ENCODE results near the gene TMEM151A.
A peak's percentile ranks its signal among the peaks of the same experiment; 100 is the strongest.
"Not testable (repeated sequence)": the region's sequence is repeated elsewhere in the genome, so short reads cannot be mapped to it uniquely, and the experiment has no call there.

TMEM151A gene

DNA sequence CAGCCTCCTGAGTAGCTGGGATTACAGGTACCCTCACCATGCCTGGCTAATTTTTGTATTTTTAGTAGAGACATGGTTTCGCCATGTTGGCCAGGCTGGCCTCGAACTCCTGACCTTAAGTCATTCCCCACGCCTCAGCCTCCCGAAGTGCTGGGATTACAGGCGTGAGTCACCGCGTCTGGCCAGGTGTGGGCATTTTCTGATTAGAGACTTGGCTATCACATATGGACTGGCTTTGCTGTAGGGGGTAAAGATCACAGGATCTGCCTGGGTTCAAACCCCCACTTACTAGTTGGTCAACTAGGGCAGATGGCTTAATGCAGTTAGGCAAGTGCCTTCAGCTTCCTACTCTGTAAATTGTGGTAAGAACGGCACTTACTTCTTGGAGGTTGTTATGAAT, 18.6 kb downstream of the TMEM151A start:
- no peak for DNase-seq (ENCODE audit: low read depth)

DNA sequence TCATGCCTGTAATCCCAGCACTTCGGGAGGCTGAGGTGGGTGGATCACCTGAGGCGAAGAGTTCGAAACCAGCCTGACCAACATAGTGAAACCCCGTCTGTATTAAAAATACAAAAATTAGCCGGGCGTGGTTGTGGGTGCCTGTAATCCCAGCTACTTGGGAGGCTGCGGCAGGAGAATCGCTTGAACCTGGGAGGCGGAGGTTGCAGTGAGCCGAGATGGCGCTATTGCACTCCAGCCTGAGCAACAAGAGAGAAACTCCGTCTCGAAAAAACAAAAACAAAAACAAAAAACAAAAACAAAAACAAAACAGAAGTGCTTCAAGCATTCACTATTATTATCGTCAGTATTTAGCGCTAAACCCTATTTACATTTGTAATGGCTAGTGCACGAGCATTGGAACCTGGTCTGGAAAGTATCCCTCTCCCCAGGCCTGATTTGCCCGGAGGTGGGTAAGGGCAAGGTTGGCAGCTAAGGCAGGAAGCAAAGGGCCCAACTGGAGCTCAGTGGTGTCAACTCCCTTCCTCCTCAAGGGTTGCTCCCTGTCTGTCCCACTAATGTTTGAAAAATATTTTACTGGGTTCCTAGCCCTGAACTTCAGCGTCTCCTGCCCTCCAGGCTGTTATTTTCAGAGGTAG, 19.2 kb downstream of the TMEM151A start:
- not testable (repeated sequence) for DNase-seq (ENCODE audit: low read depth)

DNA sequence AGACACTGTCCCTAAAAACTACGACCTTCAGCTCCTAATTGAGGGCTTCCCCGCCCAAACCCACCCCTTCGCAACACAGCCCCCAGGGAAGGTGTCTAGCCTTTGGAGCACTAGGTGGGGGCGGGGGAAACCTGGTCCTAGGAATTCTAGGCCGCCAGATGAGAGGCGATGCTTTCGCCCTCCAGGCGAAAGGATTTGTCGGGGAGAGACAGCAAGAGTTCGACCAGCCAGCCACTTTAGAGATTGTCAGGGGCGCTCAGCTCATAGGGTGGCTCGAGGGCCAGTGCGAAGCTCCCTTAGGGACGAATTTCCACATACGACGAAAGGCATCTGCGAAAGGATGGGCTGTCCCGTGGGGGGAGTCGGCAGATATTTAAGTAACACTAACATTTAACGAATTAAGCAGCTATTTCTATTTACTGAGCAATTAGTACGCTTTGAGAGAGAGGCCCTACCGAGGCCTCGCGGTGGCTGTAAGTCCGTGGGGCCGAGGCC, 19.8 kb downstream of the TMEM151A start:
- DNase-seq (ENCODE audit: low read depth) = no peak

DNA sequence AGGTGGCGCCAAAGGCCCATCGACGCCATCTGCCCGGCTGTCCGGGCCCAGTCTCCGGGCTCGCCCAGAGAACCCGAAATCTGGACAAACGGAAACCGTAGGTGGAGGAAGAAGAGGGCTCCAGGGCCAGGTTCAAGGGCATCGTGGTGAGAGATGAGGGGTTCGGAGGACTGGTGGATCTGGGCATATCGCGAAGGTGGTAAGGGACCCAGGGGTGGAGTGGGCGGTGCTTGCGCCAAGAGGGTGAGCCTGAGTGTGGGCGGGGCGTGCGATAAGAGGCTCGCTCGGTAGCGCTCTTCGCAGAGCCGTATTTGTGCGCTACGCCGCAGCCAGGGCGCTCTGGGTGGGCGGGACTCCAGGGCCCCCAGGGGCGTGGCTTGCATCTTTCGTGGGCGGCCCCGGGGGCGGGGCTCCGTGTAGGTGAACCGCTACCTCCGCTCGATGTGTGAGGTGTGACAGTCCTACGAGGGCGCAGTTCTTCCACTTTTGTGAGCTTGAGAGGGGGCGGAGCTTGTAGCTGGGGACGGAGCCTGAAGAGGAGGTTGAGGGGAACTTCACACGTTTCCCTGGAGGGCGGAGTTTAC, 20.4 kb downstream of the TMEM151A start:
- DNase-seq (ENCODE audit: low read depth) = peak; percentile 93

DNA sequence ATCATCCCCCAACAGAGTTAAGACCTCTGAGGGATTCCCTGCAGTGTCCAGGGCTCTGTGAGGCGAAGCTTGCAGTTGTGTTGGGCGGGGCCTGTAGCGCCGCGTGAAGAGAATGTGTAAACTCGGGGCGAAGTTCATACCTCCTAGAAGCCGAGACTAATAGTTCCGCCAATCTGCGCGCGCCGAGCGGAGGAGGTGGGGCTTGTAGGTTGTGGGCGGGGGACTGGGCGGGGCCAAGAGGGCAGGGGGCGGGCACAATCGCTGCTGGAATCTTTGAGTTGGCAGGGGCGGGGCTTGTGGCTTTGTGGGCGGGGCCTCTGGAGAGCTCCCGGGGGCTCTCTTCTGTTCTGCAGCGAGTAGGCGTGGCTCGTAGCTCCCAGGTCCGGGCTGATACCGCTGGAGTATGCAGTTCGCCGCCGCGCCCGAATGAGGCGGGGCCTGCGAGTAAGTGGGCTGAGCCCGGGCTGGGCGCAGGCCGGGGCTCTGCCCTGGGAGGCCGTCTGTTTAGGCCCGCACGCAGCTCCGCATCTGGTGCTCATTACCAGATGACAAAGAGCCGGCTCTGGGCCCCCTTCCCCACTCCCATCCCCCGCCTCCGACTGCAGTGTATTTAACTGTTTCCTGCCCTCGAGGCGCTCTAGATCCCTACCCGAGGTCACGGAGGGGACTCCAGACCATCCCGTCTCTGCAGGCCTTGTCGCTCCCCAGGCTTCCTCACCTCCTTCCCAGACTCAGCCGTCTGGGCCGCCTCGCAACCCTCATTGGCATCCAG, 21.0 kb downstream of the TMEM151A start:
- DNase-seq (ENCODE audit: low read depth) = peak; percentile 99

DNA sequence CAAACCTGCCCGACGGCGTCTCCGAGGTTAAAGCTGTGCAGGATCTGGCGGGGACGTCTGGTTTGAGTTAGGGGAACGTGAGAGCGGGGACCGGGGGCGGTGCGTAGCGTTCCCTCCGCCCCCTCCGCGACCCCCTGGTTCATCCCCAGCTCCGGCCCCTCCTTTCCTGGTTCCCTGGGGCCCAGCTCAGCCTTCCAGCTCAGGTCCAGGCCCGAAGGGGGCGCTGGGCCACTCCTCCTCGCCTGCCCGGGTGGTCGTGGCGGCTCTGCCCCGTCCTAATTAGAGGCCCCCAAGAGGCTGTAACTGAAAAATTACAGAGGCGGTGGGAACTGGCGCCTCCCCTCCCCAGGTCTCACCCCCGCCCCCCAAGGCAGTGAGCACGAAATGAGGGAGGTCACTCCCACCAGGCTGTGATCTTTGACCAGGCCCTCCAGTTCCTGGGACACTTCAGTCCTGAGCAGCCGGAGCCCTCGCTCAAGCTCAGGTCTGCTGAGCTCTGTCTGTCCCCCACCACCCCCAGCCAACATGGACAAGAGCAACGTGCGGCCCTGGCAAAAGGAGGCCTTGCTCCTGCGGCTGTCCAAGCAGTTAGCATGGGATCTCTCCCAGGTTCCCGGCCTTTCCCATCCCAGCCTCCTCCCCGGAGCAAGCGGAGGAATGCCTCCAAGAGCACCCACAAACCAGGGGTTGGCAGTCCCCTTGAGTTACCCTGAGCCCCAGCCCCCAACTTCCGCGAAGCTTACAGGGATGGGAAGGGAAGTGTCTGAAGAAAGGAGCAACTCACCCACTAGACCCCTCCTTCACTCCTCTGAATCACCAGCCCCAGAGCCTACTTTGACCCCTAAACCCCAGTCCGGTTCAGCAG, 21.9 kb downstream of the TMEM151A start:
- peak; percentile 42 for DNase-seq (ENCODE audit: low read depth)

DNA sequence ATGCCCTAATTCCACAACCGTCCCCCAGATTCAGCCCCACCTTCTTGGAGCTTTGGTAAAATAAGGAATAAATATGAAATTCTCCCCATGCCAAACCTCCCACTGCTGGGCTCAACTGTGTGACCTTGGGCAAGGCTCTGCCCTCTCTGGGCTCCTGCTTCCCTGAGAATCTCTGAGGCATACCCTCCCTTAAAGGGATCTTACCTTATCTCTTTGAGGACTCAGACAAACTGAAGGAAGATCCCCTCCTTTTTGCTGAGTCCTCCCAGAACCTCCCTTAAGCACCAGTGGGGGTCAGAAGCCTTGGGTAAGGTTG, 22.4 kb downstream of the TMEM151A start:
- DNase-seq (ENCODE audit: low read depth) = no peak

DNA sequence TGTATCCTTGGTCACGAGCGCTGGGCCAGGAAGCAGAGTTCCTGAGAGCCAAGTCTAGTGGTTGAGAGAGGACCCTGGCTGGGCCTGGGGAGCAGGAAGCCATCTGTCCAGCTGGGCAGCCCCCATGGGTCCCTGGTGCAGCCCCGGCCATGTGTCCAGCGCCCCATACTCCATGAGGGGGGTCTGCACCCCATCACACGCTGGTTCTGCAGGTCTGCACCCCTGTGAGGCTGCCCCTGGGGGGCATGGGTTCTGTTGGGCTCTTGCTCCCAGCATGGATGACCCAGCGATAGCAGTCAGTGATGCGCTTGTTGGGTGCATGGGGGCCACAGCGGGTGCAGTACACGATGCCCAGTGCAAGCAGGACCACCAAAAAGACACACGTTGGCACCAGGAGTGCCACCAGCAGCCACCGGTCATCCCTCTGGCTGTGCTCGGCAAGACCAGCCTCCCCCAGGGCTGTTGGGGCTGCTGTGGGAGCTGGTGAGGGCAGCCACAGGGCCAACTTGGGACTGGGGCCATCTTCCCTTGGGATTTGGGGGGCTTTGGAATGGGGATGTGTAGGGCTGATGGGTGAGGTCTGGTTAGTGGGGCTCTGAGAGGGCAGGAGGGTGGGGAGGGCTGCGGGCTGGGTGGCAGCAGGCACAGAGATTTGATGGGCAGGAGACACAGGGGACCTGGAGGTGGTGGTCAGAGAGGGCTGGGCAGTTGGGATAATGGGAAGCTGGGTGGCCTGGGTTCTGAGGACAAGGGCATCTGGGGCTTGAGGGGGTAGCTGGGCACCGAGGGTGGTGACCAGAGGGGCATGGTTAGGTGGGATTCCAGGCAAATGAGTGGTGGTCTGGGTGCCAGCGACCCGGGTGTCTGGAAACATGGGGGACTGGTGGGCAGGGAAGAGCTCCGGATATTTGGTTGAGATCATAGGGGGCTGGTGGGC, 23.1 kb downstream of the TMEM151A start:
- DNase-seq (ENCODE audit: low read depth) = no peak

DNA sequence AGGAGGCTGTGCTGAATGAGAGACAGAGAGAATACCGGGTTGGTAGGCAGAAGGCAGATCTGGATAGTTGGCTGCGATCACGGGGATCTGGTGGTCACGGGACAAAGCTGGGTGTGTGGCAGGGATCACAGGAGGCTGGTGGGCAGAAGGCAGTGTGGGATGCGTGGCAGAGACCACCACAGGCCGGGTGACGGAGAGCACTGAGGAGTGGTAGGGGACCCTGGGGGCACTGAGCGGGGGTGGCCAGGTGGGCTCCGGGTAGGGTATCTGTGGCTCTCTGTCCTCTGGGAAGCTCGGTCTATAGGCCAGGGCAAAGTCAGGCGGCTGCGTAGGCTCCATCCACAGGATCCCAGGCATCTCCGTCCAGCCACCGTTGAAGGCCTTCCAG, 23.8 kb downstream of the TMEM151A start:
- no peak for DNase-seq (ENCODE audit: low read depth)

DNA sequence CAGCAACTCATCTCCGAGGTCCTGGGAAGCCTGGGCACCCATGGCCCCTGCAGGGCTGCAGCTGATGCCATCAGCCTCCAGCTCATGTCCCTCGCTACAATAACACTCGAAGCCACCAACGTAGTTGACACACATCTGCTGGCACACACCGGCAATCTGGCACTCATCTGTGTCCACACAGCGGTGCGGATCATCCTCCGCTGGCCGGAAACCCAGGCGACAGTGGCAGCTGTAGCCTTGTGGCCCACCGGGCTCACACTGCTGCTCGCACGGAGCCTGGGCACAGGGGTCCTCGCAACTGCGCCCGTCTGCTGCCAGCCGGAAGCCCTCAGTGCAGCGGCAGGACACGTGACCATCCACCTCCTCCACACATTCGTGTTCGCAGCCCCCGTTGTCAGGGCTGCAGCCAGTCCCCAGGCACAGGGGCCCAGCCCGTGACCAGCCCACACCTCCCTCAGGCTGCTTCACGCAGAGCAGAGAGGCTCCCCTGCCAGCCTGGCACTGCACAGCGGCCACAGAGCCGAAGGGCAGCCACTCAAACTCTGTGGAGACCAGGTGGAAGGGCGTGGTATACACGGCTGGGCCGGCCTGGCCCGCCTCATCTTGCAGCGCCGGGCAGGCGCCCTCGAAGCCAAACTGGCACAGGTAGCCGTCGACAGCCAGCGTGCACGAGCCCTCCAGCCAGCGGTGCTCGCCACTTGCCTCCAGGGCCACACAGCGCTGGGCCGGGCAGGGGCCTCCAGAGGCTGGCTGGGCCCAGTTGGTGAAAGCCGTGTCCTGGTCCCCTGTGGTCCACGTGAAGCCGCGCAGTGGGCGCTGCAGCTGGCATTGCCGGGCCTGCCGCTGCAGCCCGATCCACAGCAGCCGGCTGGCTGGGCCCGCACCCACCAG, 24.5 kb downstream of the TMEM151A start:
- no peak for DNase-seq (ENCODE audit: low read depth)

DNA sequence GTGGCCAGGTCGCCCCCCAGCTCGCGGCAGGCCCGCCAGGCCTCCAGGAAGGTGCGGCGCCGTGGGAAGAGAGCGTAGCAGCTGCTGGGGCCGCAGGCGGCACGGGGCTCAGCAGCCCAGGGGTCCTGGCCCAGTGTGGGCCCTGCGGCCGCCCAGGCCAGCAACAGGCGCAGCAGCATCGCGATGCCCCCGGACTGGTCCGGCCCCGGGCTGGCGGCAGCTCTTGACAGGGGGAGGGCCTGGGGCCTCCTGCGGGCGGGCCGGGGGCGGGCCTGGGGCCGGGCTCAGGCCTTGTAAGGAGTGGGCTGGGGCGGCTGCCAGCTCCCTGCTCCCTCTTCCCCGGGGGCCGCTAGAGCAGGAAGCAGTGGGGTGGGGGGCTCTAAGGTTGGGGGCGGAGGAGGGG, 25.2 kb downstream of the TMEM151A start, which contains the start of gene CD248:
CD248 (minus strand) TSS at position 196 of the 403 bp plus-strand sequence; CDS start at position 179, 17 bp downstream.
- peak; percentile 78 for DNase-seq (ENCODE audit: low read depth)

DNA sequence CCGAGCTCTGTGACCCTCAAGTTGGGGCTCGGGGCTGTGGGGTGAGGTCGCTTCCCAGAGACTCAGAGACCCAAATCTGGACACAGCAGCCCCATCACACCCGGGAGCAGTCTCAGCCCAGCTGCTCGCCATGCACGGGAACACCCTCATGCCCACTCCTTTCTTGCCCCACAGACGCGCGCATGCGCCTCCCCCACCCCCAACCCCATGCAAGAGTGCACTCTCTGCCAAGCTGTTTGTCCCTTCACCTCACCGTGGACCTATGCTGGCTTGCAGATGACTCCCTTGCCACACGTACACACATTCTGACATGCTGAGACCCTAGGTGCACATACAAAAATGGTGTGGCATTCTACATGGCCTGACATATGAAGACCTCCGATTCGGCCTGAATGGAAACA, 25.6 kb downstream of the TMEM151A start:
- peak; percentile 66 for DNase-seq (ENCODE audit: low read depth)

DNA sequence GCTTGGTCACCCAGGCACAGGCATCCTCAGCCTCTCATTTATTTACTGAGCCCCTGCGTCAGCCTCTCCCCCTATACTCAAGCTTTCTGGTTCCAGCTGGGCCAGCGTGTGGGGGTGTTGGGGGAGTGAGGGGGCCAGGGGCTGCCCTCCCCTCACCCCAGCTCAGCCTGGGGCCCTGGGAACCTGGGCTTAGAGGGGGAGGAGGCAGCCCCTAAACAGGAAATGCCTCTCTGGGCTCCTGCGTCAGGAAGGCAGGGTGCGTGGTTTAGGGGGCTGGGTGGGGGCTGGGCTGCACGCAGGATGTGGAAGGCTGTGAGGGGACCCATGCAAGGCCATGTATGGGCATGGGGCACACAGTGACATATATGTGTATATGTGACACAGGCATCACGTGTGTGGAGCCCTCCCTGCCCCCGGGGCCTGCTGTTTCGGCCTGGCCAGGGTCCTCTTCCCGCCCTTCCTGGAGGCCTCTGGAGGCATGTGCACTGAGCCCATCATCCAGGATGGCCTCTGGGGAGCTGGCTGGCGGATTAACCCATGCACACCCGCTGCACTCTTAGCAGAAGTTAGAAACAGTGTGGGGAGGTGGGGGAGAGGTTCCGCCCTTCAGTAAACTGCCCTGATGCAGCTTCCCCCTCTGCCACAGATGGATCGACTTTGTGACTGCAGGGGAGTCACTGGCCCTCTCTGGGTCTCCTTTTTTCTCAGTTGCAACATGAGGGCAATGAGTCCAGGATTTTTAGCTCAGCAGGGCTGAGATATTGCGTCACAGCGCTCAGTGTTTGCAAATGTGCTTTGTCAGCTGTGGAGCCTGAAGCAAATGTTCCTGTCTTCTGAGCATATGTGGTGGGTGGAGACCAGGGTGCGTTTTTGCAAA, 26.3 kb downstream of the TMEM151A start:
- DNase-seq (ENCODE audit: low read depth) = peak; percentile 94

DNA sequence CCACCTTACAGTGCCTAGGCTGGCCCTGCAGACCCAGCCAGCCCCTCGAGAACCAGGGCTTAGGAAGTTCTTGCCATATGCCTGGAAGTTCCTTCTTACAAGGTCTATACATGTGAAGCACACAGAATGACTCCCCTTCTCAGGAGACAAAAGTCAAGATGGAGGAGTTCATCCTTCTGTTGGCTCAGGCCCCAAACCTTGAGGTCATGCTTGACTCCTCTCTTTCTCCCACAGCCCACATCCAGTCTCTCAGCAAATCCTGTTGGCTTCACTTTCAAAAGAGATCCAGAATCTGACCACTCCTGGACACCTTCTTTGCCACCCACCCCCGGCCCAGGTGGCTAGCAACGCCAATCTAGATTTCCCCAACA, 26.9 kb downstream of the TMEM151A start:
- peak; percentile 63 for DNase-seq (ENCODE audit: low read depth)

DNA sequence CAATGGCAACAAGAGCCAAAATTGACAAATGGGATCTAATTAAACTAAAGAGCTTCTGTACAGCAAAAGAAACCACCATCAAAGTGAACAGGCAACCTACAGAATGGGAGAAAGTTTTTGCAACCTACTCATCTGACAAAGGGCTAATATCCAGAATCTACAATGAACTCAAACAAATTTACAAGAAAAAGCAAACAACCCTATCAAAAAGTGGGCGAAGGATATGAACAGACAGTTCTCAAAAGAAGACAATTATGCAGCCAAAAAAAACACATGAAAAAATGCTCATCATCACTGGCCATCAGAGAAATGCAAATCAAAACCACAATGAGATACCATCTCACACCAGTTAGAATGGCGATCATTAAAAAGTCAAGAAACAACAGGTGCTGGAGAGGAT, 28.6 kb downstream of the TMEM151A start:
- not testable (repeated sequence) for DNase-seq (ENCODE audit: low read depth)

DNA sequence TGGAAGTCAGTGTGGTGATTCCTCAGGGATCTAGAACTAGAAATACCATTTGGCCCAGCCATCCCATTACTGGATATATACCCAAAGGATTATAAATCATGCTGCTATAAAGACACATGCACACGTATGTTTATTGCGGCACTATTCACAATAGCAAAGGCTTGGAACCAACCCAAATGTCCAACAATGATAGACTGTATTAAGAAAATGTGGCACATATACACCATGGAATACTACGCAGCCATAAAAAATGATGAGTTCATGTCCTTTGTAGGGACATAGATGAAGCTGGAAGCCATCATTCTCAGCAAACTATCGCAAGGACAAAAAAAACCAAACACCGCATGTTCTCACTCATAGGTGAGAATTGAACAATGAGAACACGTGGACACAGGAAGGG, 29.1 kb downstream of the TMEM151A start:
- DNase-seq (ENCODE audit: low read depth) = not testable (repeated sequence)

DNA sequence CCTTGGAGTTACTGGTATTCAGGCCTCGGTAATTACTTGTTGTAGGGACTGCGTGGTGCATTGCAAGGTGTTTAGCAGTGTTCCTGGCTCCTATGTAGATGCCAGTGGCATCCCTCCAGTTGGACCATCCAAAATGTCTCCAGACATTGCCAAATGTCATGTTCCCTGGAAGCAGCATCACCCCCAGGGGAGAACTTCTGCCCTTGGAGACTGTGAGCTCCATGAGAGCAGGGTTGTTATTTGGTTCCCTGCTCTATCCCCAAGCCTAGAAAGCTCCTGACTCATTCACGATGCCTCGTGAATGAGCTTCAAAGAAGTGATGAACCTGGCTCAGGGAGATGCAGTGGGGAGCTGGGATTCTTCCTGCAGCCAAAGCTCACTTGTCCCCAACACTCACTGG, 29.9 kb downstream of the TMEM151A start:
- DNase-seq (ENCODE audit: low read depth) = no peak

DNA sequence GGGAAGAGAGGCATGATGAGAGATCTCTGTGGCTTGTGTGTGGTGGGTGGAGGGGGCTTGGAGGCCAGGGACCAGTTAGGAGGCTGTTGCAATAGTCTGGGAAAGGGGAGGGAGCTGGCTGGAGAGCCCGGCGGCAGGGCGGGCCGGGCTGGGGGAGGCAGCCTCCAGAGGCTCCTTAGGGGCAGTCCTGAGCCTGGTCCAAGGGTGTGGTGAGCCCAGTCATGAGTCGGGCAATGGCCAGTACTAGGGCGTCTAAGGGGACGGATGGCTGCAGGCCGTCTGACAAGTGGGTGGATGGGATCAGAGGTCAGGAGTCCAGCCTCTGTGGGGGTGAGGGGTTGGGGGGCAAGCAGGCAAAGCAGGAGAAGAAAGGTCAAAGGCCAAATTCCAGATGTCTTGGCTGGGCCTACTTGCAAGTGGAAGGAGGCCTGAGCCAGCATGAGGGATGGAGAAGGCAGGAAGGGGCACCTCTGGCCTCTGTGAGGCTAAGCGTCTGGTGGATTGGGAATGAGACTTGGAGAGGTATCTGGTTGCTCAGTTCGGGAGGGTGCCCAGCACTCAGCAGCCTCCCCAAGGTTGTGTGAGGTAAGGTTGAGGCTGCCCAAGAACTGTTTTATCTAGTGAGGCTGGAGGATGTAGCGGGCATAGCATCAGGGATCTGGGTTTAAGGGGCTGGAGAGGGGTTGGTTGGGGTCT, 31.2 kb downstream of the TMEM151A start:
- DNase-seq (ENCODE audit: low read depth) = no peak

DNA sequence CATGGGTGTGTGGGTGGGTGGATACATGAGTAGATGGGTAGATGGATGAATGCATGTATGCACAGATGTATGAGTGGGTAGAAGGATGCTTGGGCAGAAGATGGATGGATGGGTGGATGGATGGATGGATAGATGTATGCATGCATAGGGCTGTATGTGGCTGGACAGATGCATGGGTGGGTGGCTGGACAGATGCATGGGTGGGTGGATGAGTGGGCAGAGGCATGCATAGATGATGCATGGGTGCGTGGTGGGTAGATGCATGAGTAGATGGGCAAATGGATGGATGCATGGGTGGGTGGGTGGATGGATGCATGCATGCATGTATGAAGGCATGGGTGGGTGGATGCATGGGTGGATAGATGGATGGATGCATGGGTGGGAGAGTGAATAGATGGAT, 32.0 kb downstream of the TMEM151A start:
- no peak for DNase-seq (ENCODE audit: low read depth)
